ENCODE measurements around the gene GAA. TPM values are rescaled to one million over a fixed set of nuclear protein-coding genes. Genes with fewer than 3 reads are reported as not detected.
A peak's percentile ranks its signal among the peaks of the same experiment; 100 is the strongest.

The GAA gene
- total RNA-seq, 2 donors from 2014 or later, result 63.0 to 93.9 TPM

DNA sequence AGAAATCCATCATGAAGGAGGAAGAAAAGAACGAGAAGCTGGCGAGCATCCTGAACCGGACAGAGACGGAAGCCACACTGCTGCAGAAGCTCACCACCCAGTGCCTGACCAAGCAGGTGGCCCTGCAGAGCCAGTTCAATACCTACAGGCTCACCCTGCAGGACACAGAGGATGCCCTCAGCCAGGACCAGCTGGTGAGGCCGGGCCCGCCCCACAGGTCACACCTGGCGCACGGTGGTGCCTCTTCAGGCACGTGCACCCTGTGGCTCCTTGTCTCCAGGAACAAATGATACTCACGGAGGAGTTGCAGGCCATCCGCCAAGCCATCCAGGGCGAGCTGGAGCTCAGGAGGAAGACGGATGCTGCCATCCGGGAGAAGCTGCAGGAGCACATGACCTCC is 19.8 kb upstream of the GAA start:
- no peaks in the 10 kb centered on the region for H3K9me3 ChIP-seq

DNA sequence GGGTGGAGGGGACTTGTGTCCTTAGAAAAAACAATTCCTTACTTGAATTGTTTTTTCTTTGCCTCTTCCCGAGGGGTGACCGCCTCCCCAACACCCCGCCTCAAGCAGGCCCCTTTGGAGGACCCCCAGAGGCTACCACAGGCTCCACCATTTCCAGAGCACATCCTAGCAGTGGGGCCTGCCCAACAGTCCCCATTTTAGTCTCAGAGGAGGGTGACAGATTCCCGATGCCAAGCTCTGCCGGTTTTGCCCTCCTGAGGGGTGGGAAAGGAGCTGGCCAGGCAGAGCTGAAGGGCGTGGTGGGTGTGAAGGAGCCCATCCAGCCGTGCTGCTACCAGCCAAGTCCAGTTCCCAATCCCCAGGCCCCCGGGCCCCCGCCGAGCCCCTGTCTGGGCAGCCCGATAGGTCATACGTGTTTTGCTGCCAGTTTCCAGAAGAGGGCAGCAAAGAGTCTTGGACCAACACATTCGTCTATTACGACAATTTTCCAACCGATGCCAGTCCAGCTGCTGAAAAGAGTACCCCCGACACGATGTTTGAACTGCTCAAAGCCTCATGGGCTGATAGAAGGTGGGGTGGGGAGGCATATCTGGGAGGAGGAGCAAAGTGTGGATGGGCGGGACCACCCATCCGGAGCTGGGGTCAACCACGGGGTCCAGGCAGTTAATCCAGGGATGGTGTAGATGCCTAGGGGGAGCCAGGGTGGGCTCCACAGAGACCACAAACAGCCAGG is 18.8 kb upstream of the GAA start:
- DNase-seq (peak; percentile 72 to 81 (median 78)), ATAC-seq (peak; percentile 78)
- Histone ChIP-seq H3K27ac (no peak overlapping the region), H3K4me3 (no peak overlapping the region), H3K27me3 (no peaks in the 10 kb centered on the region), H3K4me1 (peaks cover 6% of the 10 kb centered on the region), H3K36me3 (replicated peaks in 1 of 2; ENCODE audit: insufficient read depth in 1 of 2, low read depth in 2 of 2) (no peaks in the 10 kb centered on the region), H3K9me3 (no peaks in the 10 kb centered on the region)
- intact Hi-C loops (cut with DNase I), result no loop called here
- TF ChIP-seq, protein P1, sequence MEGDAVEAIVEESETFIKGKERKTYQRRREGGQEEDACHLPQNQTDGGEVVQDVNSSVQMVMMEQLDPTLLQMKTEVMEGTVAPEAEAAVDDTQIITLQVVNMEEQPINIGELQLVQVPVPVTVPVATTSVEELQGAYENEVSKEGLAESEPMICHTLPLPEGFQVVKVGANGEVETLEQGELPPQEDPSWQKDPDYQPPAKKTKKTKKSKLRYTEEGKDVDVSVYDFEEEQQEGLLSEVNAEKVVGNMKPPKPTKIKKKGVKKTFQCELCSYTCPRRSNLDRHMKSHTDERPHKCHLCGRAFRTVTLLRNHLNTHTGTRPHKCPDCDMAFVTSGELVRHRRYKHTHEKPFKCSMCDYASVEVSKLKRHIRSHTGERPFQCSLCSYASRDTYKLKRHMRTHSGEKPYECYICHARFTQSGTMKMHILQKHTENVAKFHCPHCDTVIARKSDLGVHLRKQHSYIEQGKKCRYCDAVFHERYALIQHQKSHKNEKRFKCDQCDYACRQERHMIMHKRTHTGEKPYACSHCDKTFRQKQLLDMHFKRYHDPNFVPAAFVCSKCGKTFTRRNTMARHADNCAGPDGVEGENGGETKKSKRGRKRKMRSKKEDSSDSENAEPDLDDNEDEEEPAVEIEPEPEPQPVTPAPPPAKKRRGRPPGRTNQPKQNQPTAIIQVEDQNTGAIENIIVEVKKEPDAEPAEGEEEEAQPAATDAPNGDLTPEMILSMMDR (IDR thresholded peaks at IDR 0.05), result peak; percentile 66 to 83 (median 71)
- TF ChIP-seq POLR2A (IDR thresholded peaks at IDR 0.05), result no peak
- 25 to 35% methylated on average over 9 to 20 of the region's 20 CpGs for WGBS, 2 donors

More for the DNA sequence above, 19.8 kb upstream of the GAA start:
- Histone ChIP-seq H3K27me3 (no peaks in the 10 kb centered on the region), H3K27ac (no peak overlapping the region), H3K36me3 (replicated peaks in 1 of 2; ENCODE audit: insufficient read depth in 1 of 2, low read depth in 2 of 2) (no peaks in the 10 kb centered on the region), H3K4me1 (peaks cover 6% of the 10 kb centered on the region), H3K4me3 (no peak overlapping the region)
- intact Hi-C loops (cut with DNase I), result no loop called here
- TF ChIP-seq, protein P1 (IDR thresholded peaks at IDR 0.05), result no peak
- TF ChIP-seq POLR2A (IDR thresholded peaks at IDR 0.05), result no peak
- ATAC-seq (no peak), DNase-seq (no peak)
- 89 to 97% methylated on average over 4 to 12 of the region's 14 CpGs for WGBS, 2 donors

DNA sequence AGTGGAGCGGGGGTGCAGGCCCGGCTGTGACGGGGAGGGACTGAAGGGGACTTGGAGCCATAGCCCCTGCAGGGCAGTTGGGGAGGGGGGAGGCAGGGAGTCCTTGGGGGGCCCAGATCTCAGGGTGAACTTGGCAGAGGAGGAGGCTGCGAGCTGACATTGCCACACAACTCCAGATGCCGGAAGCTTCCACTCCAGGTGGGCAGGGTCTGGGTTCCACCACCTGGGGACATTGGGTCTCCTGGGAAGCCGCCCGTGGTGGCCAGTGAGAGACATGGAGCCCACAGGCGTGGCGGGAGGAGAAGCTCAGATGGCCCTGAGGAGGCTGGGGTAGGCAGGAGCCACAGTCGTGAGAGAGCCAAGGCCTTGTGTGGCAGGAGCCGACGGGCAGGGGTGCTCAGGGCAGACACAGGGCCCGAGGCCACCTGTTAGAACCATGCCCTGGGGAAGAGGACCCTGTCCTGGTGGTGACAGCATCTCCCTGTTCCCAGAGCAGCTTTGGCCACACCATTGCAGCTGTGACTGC is 18.2 kb upstream of the GAA start:
- Histone ChIP-seq H3K9me3 (no peaks in the 10 kb centered on the region), H3K4me3 (no peak overlapping the region), H3K4me1 (peaks cover 6% of the 10 kb centered on the region), H3K27ac (no peak overlapping the region), H3K27me3 (no peaks in the 10 kb centered on the region), H3K36me3 (replicated peaks in 1 of 2; ENCODE audit: insufficient read depth in 1 of 2, low read depth in 2 of 2) (no peaks in the 10 kb centered on the region)
- intact Hi-C loops (cut with DNase I), result no loop called here
- ATAC-seq, result no peak
- 56 to 57% methylated on average over 11 to 13 of the region's 13 CpGs for WGBS, 2 donors
- TF ChIP-seq POLR2A (IDR thresholded peaks at IDR 0.05), result no peak
- TF ChIP-seq, protein P1 (IDR thresholded peaks at IDR 0.05), result no peak
- no peak for DNase-seq

DNA sequence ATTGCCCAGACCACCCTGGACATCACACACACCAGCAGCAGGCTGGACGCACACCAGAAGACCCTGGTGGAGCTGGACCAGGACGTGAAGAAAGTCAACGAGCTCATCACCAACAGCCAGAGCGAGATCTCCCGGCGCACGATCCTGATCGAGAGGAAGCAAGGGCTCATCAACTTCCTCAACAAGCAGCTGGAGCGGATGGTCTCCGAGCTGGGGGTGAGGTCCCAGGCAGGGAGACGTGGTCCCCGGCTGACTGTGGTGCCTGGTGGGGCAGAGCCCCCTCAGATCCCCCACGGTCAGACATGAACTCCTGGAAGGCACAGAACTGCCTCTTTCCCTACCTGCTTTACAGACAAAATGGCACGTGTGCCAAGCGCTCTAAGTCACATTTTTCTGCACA is 16.6 kb upstream of the GAA start:
- TF ChIP-seq POLR2A (IDR thresholded peaks at IDR 0.05), result no peak
- TF ChIP-seq, protein P1 (IDR thresholded peaks at IDR 0.05), result no peak
- H3K4me1 ChIP-seq, result peaks cover 6% of the 10 kb centered on the region
- H3K36me3 ChIP-seq (replicated peaks in 1 of 2; ENCODE audit: insufficient read depth in 1 of 2, low read depth in 2 of 2), result no peaks in the 10 kb centered on the region
- 88% methylated on average over 15 of the region's 15 CpGs; no CpG with 5 or more reads in 1 of the 2 donors for WGBS, 2 donors
- DNase-seq, result no peak
- H3K4me3 ChIP-seq, result no peak overlapping the region
- no peak overlapping the region for H3K27ac ChIP-seq
- intact Hi-C loops (cut with DNase I), result no loop called here
- no peaks in the 10 kb centered on the region for H3K9me3 ChIP-seq
- no peak for ATAC-seq
- no peaks in the 10 kb centered on the region for H3K27me3 ChIP-seq

DNA sequence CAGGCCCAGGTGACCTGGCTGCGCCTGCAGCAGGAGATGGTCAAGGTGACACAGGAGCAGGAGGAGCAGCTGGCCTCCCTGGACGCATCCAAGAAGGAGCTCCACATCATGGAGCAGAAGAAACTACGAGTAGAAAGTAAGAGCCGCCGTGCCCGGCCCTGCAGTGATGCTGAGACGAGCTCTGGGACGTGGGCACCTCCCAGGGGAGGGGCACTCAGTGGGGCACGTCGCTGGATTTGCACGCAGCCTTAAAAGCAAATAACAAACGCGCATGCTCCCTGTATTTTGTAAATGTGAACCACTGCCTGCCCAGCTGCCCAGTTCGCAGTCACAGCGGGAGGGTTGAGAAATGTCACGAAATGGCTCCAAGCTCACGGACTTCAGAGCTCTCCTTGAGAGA is 15.3 kb upstream of the GAA start:
- 82 to 85% methylated on average over 16 to 17 of the region's 17 CpGs for WGBS, 2 donors
- Histone ChIP-seq H3K27me3 (no peaks in the 10 kb centered on the region), H3K4me1 (peaks cover 6% of the 10 kb centered on the region), H3K27ac (no peak overlapping the region), H3K9me3 (no peaks in the 10 kb centered on the region), H3K36me3 (replicated peaks in 1 of 2; ENCODE audit: insufficient read depth in 1 of 2, low read depth in 2 of 2) (no peaks in the 10 kb centered on the region), H3K4me3 (no peak overlapping the region)
- ATAC-seq (no peak), DNase-seq (no peak)
- TF ChIP-seq, protein P1 (IDR thresholded peaks at IDR 0.05), result no peak
- no peak for TF ChIP-seq POLR2A (IDR thresholded peaks at IDR 0.05)
- intact Hi-C loops (cut with DNase I), result no loop called here

Data from body of pancreas (tissue), 4 donors.